Effector memory CD8-positive, alpha-beta T cell (primary cell): ENCODE measurements around the gene WDR43.
"Not testable (repeated sequence)": the region's sequence is repeated elsewhere in the genome, so short reads cannot be mapped to it uniquely, and the experiment has no call there.

Source experiments
- ATAC-seq: fragments of 150-1000 bp; cut with Tn5 transposase; replicated peaks from 2 replicates; pipeline ENCODE4 v1.10.0; 2021; ENCODE audit warnings: mild to moderate bottlenecking, moderate library complexity
- DNase-seq, 3 experiments: peaks; one replicate each; pipeline ENCODE4 v3.0.0; 2021
- H3K27ac Mint-ChIP-seq, 2 donors: one replicate each; pipeline ENCODE4 v1.8.0; 2022; ENCODE audit warnings: mild to moderate bottlenecking in 2 of 2, mixed read lengths in 2 of 2, moderate library complexity in 2 of 2
- H3K27me3 Mint-ChIP-seq, 2 donors: one replicate each; pipeline ENCODE4 v1.8.0; 2022; ENCODE audit warnings: mixed read lengths in 2 of 2
- H3K36me3 Mint-ChIP-seq: one replicate; pipeline ENCODE4 v1.8.0; 2022; ENCODE audit warnings: mild to moderate bottlenecking, moderate library complexity, mixed read lengths; ENCODE audit not compliant: insufficient read depth
- H3K4me1 Mint-ChIP-seq, 2 donors: one replicate each; pipeline ENCODE4 v1.8.0; 2022; ENCODE audit warnings: low read depth in 2 of 2, mixed read lengths in 2 of 2
- H3K4me3 Mint-ChIP-seq, 2 donors: one replicate each; pipeline ENCODE4 v1.8.0; 2022; ENCODE audit warnings: mild to moderate bottlenecking in 2 of 2, mixed read lengths in 2 of 2, moderate library complexity in 2 of 2
- H3K9me3 Mint-ChIP-seq, 2 donors: one replicate each; pipeline ENCODE4 v1.8.0; 2022; ENCODE audit warnings: mixed read lengths in 2 of 2

WDR43 gene

GRCh38 chr2:28956890-28957289, 62.4 kb downstream of the WDR43 start:
- H3K9me3 Mint-ChIP-seq, result no peaks in the 10 kb centered on the region
- no peak overlapping the region for H3K27ac Mint-ChIP-seq
- peaks cover 7 to 10% of the 10 kb centered on the region in 2 donors for H3K4me1 Mint-ChIP-seq
- peaks cover 7% of the 10 kb centered on the region for H3K36me3 Mint-ChIP-seq
- no peaks in the 10 kb centered on the region for H3K27me3 Mint-ChIP-seq
- ATAC-seq, result peak; percentile 45
- peak overlapping the region in 1 of 2 donors; percentile 77 for H3K4me3 Mint-ChIP-seq
- no peak for DNase-seq

GRCh38 chr2:28958689-28959088, 64.2 kb downstream of the WDR43 start:
- DNase-seq (peak; percentile 53 to 63 (median 56)), ATAC-seq (peak; percentile 65)
- no peak overlapping the region for H3K27ac Mint-ChIP-seq
- H3K4me1 Mint-ChIP-seq, result peaks cover 7 to 10% of the 10 kb centered on the region in 2 donors
- no peaks in the 10 kb centered on the region for H3K27me3 Mint-ChIP-seq
- H3K36me3 Mint-ChIP-seq, result peaks cover 7% of the 10 kb centered on the region
- H3K9me3 Mint-ChIP-seq, result no peaks in the 10 kb centered on the region
- no peak overlapping the region for H3K4me3 Mint-ChIP-seq

GRCh38 chr2:28960401-28960800, 65.9 kb downstream of the WDR43 start:
- DNase-seq, result no peak
- Mint-ChIP-seq H3K4me3 (no peak overlapping the region), H3K9me3 (no peaks in the 10 kb centered on the region)

GRCh38 chr2:28962505-28962904, 68.0 kb downstream of the WDR43 start:
- Mint-ChIP-seq H3K9me3 (no peaks in the 10 kb centered on the region), H3K36me3 (no peaks in the 10 kb centered on the region), H3K4me3 (no peak overlapping the region), H3K27ac (no peak overlapping the region), H3K4me1 (peaks cover 6 to 7% of the 10 kb centered on the region in 2 donors), H3K27me3 (no peaks in the 10 kb centered on the region)
- DNase-seq (no peak), ATAC-seq (no peak)

More at GRCh38 chr2:28960401-28960800, 65.9 kb downstream of the WDR43 start:
- no peak overlapping the region for H3K27ac Mint-ChIP-seq
- ATAC-seq, result no peak
- no peaks in the 10 kb centered on the region for H3K27me3 Mint-ChIP-seq
- H3K36me3 Mint-ChIP-seq, result peaks cover 7% of the 10 kb centered on the region
- peaks cover 7 to 10% of the 10 kb centered on the region in 2 donors for H3K4me1 Mint-ChIP-seq

GRCh38 chr2:28970464-28971160, 76.1 kb downstream of the WDR43 start:
- no peaks in the 10 kb centered on the region for H3K36me3 Mint-ChIP-seq
- ATAC-seq, result no peak
- H3K27me3 Mint-ChIP-seq, result no peaks in the 10 kb centered on the region
- H3K27ac Mint-ChIP-seq, result no peak overlapping the region
- peaks cover 9 to 12% of the 10 kb centered on the region in 2 donors for H3K4me1 Mint-ChIP-seq
- no peak overlapping the region for H3K4me3 Mint-ChIP-seq
- no peaks in the 10 kb centered on the region for H3K9me3 Mint-ChIP-seq
- no peak for DNase-seq

- peak; percentile 70 for ATAC-seq
- H3K4me1 Mint-ChIP-seq, result peaks cover 9 to 12% of the 10 kb centered on the region in 2 donors
- H3K4me3 Mint-ChIP-seq, result peak overlapping the region in 1 of 2 donors; percentile 55
- peak overlapping the region; percentile 27 to 29 for H3K27ac Mint-ChIP-seq
- no peak for DNase-seq
- no peaks in the 10 kb centered on the region for H3K9me3 Mint-ChIP-seq
- no peaks in the 10 kb centered on the region for H3K36me3 Mint-ChIP-seq
- H3K27me3 Mint-ChIP-seq, result no peaks in the 10 kb centered on the region
Measured at GRCh38 chr2:28972778-28973335, 78.4 kb downstream of the WDR43 start.

- DNase-seq (no peak), ATAC-seq (no peak)
- Mint-ChIP-seq H3K4me3 (no peak overlapping the region), H3K36me3 (no peaks in the 10 kb centered on the region), H3K9me3 (no peaks in the 10 kb centered on the region), H3K4me1 (peaks cover 9 to 12% of the 10 kb centered on the region in 2 donors), H3K27ac (no peak overlapping the region), H3K27me3 (no peaks in the 10 kb centered on the region)
Measured at GRCh38 chr2:28974252-28974651, 79.8 kb downstream of the WDR43 start.

- DNase-seq, result no peak
- no peaks in the 10 kb centered on the region for H3K27me3 Mint-ChIP-seq
- no peak overlapping the region for H3K4me3 Mint-ChIP-seq
- H3K9me3 Mint-ChIP-seq, result no peaks in the 10 kb centered on the region
- no peak for ATAC-seq
- H3K4me1 Mint-ChIP-seq, result peaks cover 9 to 12% of the 10 kb centered on the region in 2 donors
- H3K36me3 Mint-ChIP-seq, result no peaks in the 10 kb centered on the region
- no peak overlapping the region for H3K27ac Mint-ChIP-seq
Measured at GRCh38 chr2:28975671-28976070, 81.2 kb downstream of the WDR43 start.

GRCh38 chr2:28976584-28976983, 82.1 kb downstream of the WDR43 start:
- ATAC-seq (no peak), DNase-seq (no peak)
- no peak overlapping the region for H3K4me3 Mint-ChIP-seq
- peaks cover 9 to 12% of the 10 kb centered on the region in 2 donors for H3K4me1 Mint-ChIP-seq
- H3K27me3 Mint-ChIP-seq, result no peaks in the 10 kb centered on the region
- no peaks in the 10 kb centered on the region for H3K36me3 Mint-ChIP-seq
- peak overlapping the region; percentile 64 to 83 for H3K27ac Mint-ChIP-seq
- no peaks in the 10 kb centered on the region for H3K9me3 Mint-ChIP-seq

GRCh38 chr2:28977176-28977875, 82.9 kb downstream of the WDR43 start:
- no peaks in the 10 kb centered on the region for H3K9me3 Mint-ChIP-seq
- peak overlapping the region; percentile 83 to 85 for H3K27ac Mint-ChIP-seq
- peaks cover 9 to 12% of the 10 kb centered on the region in 2 donors for H3K4me1 Mint-ChIP-seq
- ATAC-seq, result no peak
- no peaks in the 10 kb centered on the region for H3K36me3 Mint-ChIP-seq
- no peak for DNase-seq
- no peaks in the 10 kb centered on the region for H3K27me3 Mint-ChIP-seq
- no peak overlapping the region for H3K4me3 Mint-ChIP-seq

- peak overlapping the region; percentile 83 to 85 for H3K27ac Mint-ChIP-seq
- not testable (repeated sequence) for H3K36me3 Mint-ChIP-seq, ATAC-seq, H3K4me1 Mint-ChIP-seq, H3K27me3 Mint-ChIP-seq, H3K4me3 Mint-ChIP-seq, DNase-seq, H3K9me3 Mint-ChIP-seq
Measured at GRCh38 chr2:28978001-28978400, 83.5 kb downstream of the WDR43 start.

- DNase-seq (no peak), ATAC-seq (no peak)
- H3K4me3 Mint-ChIP-seq, result no peak overlapping the region
- no peaks in the 10 kb centered on the region for H3K27me3 Mint-ChIP-seq
- no peaks in the 10 kb centered on the region for H3K9me3 Mint-ChIP-seq
- H3K4me1 Mint-ChIP-seq, result peaks cover under 1 to 2% of the 10 kb centered on the region in 2 donors
- peak overlapping the region in 1 of 2 donors; percentile 83 for H3K27ac Mint-ChIP-seq
- H3K36me3 Mint-ChIP-seq, result no peaks in the 10 kb centered on the region
Measured at GRCh38 chr2:28978606-28979005, 84.1 kb downstream of the WDR43 start.

- Mint-ChIP-seq H3K27me3 (no peaks in the 10 kb centered on the region), H3K9me3 (no peaks in the 10 kb centered on the region), H3K36me3 (no peaks in the 10 kb centered on the region), H3K27ac (peak overlapping the region; percentile 82 to 83), H3K4me1 (peaks cover 2 to 4% of the 10 kb centered on the region in 2 donors), H3K4me3 (no peak overlapping the region)
- ATAC-seq (no peak), DNase-seq (no peak)
Measured at GRCh38 chr2:28979041-28979440, 84.6 kb downstream of the WDR43 start.
